Neural progenitor cell (in vitro differentiated cells): Measurements from ENCODE around the gene SMYD3. TPM values are rescaled to one million over a fixed set of nuclear protein-coding genes. Genes with fewer than 3 reads are reported as not detected.

Experiments
- DNase-seq: peaks from one replicate; pipeline ENCODE4 v3.0.0-alpha.2; 2016; ENCODE audit warnings: low spot score
- H2AFZ ChIP-seq: fragments of 200-600 bp; sonication (generic); replicated peaks from 2 replicates; pipeline ENCODE4 v1.6.1; 2016; ENCODE audit warnings: antibody characterized with exemption
- H3F3A ChIP-seq: fragments of 200-600 bp; sonication (generic); 2 replicates; pipeline ENCODE4 v1.6.1; 2016; ENCODE audit warnings: antibody characterized with exemption, low read depth
- H3K27ac ChIP-seq: fragments of 200-600 bp; sonication (generic); 2 replicates; pipeline ENCODE4 v1.5.1; 2016; ENCODE audit warnings: mild to moderate bottlenecking
- H3K27me3 ChIP-seq: fragments of 200-600 bp; sonication (generic); 2 replicates; pipeline ENCODE4 v1.6.1; 2016; ENCODE audit warnings: mild to moderate bottlenecking, moderate library complexity
- H3K36me3 ChIP-seq: fragments of 200-600 bp; sonication (generic); 2 replicates; pipeline ENCODE4 v1.5.1; 2016
- H3K4me1 ChIP-seq: fragments of 200-600 bp; sonication (generic); 2 replicates; pipeline ENCODE4 v1.6.1; 2016; ENCODE audit warnings: mixed run types
- H3K4me2 ChIP-seq: fragments of 200-600 bp; sonication (generic); 2 replicates; pipeline ENCODE4 v1.6.1; 2016
- H3K4me3 ChIP-seq: fragments of 200-600 bp; sonication (generic); 2 replicates; pipeline ENCODE4 v1.5.1; 2016
- H3K79me2 ChIP-seq: fragments of 200-600 bp; sonication (generic); 2 replicates; pipeline ENCODE4 v1.6.1; 2016; ENCODE audit warnings: low read depth
- H3K9ac ChIP-seq: fragments of 200-600 bp; sonication (generic); 2 replicates; pipeline ENCODE4 v1.6.1; 2016
- H3K9me3 ChIP-seq: fragments of 200-600 bp; sonication (generic); 2 replicates; pipeline ENCODE4 v1.5.1; 2016; ENCODE audit warnings: low read depth
- H4K20me1 ChIP-seq: fragments of 200-600 bp; sonication (generic); 2 replicates; pipeline ENCODE4 v1.6.1; 2016; ENCODE audit warnings: low read depth
- H3K27ac Mint-ChIP-seq: 3 replicates; pipeline ENCODE4 v1.8.0; 2021; ENCODE audit warnings: mixed read lengths
- H3K27me3 Mint-ChIP-seq: 2 replicates; pipeline ENCODE4 v1.8.0; 2022; ENCODE audit warnings: low read depth, mild to moderate bottlenecking, inconsistent platforms, moderate library complexity, mixed read lengths; ENCODE audit not compliant: insufficient read depth
- H3K36me3 Mint-ChIP-seq: 3 replicates; pipeline ENCODE4 v1.8.0; 2021; ENCODE audit warnings: mixed read lengths
- H3K4me1 Mint-ChIP-seq: 3 replicates; pipeline ENCODE4 v1.8.0; 2021; ENCODE audit warnings: mixed read lengths
- H3K4me3 Mint-ChIP-seq: 3 replicates; pipeline ENCODE4 v1.8.0; 2021; ENCODE audit warnings: mild to moderate bottlenecking, moderate library complexity, mixed read lengths
- H3K9me3 Mint-ChIP-seq: 3 replicates; pipeline ENCODE4 v1.8.0; 2020; ENCODE audit warnings: mixed read lengths
- EZH2 ChIP-seq: fragments of 200-600 bp; sonication (generic); IDR thresholded peaks from 2 replicates; pipeline ENCODE4 v1.6.1; 2017; ENCODE audit warnings: antibody characterized with exemption, mild to moderate bottlenecking, moderate library complexity
- EZH2phosphoT487 ChIP-seq: fragments of 200-600 bp; sonication (generic); IDR thresholded peaks from 2 replicates; pipeline ENCODE4 v1.6.1; 2017; ENCODE audit warnings: antibody characterized with exemption
- total RNA-seq: library from RNA; depleted of rRNA; stranded (reverse); fragments of >200 nt; gene quantifications from 2 replicates; pipeline ENCODE4 v1.2.3, GENCODE V29; 2015; ENCODE audit warnings: low replicate concordance
- TF ChIP-seq, protein P1 (sequence below): fragments of 200-600 bp; sonication (generic); IDR thresholded peaks from 2 replicates; pipeline ENCODE4 v1.5.1; 2017; ENCODE audit warnings: antibody characterized with exemption, mild to moderate bottlenecking

The SMYD3 gene
- total RNA-seq, 1 donor from 2014 or later, result 43.2 TPM

DNA sequence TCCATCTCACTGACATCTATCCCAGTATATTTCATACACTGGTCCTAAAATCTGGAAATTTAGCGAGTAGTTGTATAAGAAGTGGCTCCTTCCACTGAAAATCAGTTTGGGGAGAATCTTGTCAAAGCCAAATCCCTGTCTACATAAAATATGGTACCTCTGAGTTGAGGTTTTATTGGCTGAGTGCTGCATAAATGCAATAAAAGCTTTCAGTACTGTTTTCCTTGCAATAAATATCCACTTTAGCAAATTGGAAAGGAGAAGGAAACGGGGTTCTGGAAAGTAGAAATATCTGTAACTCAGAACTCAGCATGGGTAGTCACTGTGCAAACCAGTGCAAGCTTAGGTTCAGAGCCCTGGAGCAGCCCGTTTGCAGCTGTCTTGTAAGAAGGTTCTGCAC, 580.2 kb downstream of the SMYD3 start:
- H3K4me2 ChIP-seq, result no peak overlapping the region
- TF ChIP-seq EZH2phosphoT487, result no peak
- no peak for TF ChIP-seq EZH2
- TF ChIP-seq, protein P1, sequence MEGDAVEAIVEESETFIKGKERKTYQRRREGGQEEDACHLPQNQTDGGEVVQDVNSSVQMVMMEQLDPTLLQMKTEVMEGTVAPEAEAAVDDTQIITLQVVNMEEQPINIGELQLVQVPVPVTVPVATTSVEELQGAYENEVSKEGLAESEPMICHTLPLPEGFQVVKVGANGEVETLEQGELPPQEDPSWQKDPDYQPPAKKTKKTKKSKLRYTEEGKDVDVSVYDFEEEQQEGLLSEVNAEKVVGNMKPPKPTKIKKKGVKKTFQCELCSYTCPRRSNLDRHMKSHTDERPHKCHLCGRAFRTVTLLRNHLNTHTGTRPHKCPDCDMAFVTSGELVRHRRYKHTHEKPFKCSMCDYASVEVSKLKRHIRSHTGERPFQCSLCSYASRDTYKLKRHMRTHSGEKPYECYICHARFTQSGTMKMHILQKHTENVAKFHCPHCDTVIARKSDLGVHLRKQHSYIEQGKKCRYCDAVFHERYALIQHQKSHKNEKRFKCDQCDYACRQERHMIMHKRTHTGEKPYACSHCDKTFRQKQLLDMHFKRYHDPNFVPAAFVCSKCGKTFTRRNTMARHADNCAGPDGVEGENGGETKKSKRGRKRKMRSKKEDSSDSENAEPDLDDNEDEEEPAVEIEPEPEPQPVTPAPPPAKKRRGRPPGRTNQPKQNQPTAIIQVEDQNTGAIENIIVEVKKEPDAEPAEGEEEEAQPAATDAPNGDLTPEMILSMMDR, result no peak

DNA sequence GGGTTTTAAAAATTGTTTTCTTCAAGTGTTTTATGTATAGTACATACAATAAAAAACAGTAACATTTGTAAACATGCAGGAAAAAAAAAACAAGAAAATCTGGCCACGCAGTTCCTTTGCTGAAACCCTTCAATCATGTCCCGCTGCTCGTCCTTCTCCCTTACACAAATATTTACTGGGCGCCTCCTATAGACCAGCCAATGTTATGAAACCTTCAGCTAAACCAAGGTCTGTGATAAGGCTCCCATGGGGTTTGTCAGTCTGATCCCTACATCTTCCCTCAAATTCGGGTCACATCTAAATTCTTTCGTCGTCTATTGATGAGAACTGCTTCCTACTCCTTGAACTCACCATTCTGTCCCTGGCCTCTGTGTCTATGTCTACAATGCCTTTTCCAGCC, 583.9 kb downstream of the SMYD3 start:
- no peaks in the 10 kb centered on the region for H3K4me1 Mint-ChIP-seq
- no peak overlapping the region for H3K4me3 Mint-ChIP-seq
- no peaks in the 10 kb centered on the region for H3K36me3 Mint-ChIP-seq

More for the DNA sequence above, 580.2 kb downstream of the SMYD3 start:
- H3K4me3 Mint-ChIP-seq, result no peak overlapping the region
- H3F3A ChIP-seq, result no peaks in the 10 kb centered on the region
- H3K27me3 Mint-ChIP-seq, result no peaks in the 10 kb centered on the region
- H3K36me3 ChIP-seq, result no peaks in the 10 kb centered on the region
- H3K79me2 ChIP-seq, result no peaks in the 10 kb centered on the region
- H3K9ac ChIP-seq, result no peak overlapping the region
- no peak overlapping the region for H3K4me3 ChIP-seq
- no peaks in the 10 kb centered on the region for H4K20me1 ChIP-seq
- no peaks in the 10 kb centered on the region for H3K27me3 ChIP-seq
- no peak overlapping the region for H3K27ac Mint-ChIP-seq
- no peak overlapping the region for H2AFZ ChIP-seq
- no peaks in the 10 kb centered on the region for H3K4me1 ChIP-seq
- no peaks in the 10 kb centered on the region for H3K36me3 Mint-ChIP-seq
- no peaks in the 10 kb centered on the region for H3K4me1 Mint-ChIP-seq
- H3K9me3 ChIP-seq, result no peaks in the 10 kb centered on the region
- DNase-seq, result no peak
- H3K27ac ChIP-seq, result no peak overlapping the region
- no peaks in the 10 kb centered on the region for H3K9me3 Mint-ChIP-seq

DNA sequence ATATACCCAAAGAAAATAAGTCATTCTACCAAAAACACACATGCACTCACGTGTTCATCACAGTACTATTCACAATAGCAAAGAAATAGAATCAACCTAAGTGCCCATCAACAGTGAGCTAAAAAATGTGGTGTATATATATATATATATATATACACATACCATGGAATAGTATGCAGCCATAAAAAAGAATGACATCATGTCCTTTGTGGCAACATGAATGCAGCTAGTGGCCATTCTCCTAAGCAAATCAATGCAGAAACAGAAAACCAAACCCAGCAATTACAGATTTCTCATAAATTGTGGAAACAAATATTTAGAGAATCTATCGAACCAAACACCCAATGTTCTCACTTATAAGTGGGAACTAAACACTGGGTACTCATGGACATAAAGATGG, 585.7 kb downstream of the SMYD3 start:
- no peak overlapping the region for H3K4me3 ChIP-seq
- no peaks in the 10 kb centered on the region for H3K36me3 ChIP-seq
- H3K9ac ChIP-seq, result no peak overlapping the region
- Mint-ChIP-seq H3K36me3 (no peaks in the 10 kb centered on the region), H3K4me3 (no peak overlapping the region), H3K27ac (no peak overlapping the region), H3K4me1 (no peaks in the 10 kb centered on the region), H3K27me3 (no peaks in the 10 kb centered on the region), H3K9me3 (no peaks in the 10 kb centered on the region)
- no peaks in the 10 kb centered on the region for H4K20me1 ChIP-seq
- no peak overlapping the region for H3K27ac ChIP-seq
- no peaks in the 10 kb centered on the region for H3K4me1 ChIP-seq
- H3K9me3 ChIP-seq, result no peaks in the 10 kb centered on the region
- H3F3A ChIP-seq, result no peaks in the 10 kb centered on the region
- no peaks in the 10 kb centered on the region for H3K79me2 ChIP-seq
- no peak for DNase-seq
- no peak overlapping the region for H2AFZ ChIP-seq
- no peak overlapping the region for H3K4me2 ChIP-seq
- TF ChIP-seq EZH2phosphoT487 (no peak), EZH2 (no peak)
- TF ChIP-seq, protein P1, result no peak
- no peaks in the 10 kb centered on the region for H3K27me3 ChIP-seq

More for the DNA sequence above, 583.9 kb downstream of the SMYD3 start:
- Histone ChIP-seq H3K36me3 (no peaks in the 10 kb centered on the region), H3K9me3 (no peaks in the 10 kb centered on the region), H3F3A (no peaks in the 10 kb centered on the region), H3K4me3 (no peak overlapping the region), H3K4me2 (no peak overlapping the region), H3K9ac (no peak overlapping the region), H3K4me1 (no peaks in the 10 kb centered on the region), H3K27ac (no peak overlapping the region), H4K20me1 (no peaks in the 10 kb centered on the region), H3K79me2 (no peaks in the 10 kb centered on the region), H3K27me3 (no peaks in the 10 kb centered on the region), H2AFZ (no peak overlapping the region)
- TF ChIP-seq EZH2, result no peak
- TF ChIP-seq, protein P1, result peak; percentile 22
- TF ChIP-seq EZH2phosphoT487, result no peak
- no peak for DNase-seq
- H3K27ac Mint-ChIP-seq, result no peak overlapping the region
- no peaks in the 10 kb centered on the region for H3K27me3 Mint-ChIP-seq
- no peaks in the 10 kb centered on the region for H3K9me3 Mint-ChIP-seq
